GM18870 (cell line): ENCODE data around the gene CEP68.
"Not testable (repeated sequence)": the region's sequence is repeated elsewhere in the genome, so short reads cannot be mapped to it uniquely, and the experiment has no call there.

ENCODE experiments used
- ATAC-seq: cut with Tn5 transposase; IDR thresholded peaks from one replicate; pipeline ENCODE4 v1.9.1; 2021; ENCODE audit warnings: moderate library complexity; ENCODE audit not compliant: unreplicated experiment

Gene CEP68, protein sequence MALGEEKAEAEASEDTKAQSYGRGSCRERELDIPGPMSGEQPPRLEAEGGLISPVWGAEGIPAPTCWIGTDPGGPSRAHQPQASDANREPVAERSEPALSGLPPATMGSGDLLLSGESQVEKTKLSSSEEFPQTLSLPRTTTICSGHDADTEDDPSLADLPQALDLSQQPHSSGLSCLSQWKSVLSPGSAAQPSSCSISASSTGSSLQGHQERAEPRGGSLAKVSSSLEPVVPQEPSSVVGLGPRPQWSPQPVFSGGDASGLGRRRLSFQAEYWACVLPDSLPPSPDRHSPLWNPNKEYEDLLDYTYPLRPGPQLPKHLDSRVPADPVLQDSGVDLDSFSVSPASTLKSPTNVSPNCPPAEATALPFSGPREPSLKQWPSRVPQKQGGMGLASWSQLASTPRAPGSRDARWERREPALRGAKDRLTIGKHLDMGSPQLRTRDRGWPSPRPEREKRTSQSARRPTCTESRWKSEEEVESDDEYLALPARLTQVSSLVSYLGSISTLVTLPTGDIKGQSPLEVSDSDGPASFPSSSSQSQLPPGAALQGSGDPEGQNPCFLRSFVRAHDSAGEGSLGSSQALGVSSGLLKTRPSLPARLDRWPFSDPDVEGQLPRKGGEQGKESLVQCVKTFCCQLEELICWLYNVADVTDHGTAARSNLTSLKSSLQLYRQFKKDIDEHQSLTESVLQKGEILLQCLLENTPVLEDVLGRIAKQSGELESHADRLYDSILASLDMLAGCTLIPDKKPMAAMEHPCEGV

DNA sequence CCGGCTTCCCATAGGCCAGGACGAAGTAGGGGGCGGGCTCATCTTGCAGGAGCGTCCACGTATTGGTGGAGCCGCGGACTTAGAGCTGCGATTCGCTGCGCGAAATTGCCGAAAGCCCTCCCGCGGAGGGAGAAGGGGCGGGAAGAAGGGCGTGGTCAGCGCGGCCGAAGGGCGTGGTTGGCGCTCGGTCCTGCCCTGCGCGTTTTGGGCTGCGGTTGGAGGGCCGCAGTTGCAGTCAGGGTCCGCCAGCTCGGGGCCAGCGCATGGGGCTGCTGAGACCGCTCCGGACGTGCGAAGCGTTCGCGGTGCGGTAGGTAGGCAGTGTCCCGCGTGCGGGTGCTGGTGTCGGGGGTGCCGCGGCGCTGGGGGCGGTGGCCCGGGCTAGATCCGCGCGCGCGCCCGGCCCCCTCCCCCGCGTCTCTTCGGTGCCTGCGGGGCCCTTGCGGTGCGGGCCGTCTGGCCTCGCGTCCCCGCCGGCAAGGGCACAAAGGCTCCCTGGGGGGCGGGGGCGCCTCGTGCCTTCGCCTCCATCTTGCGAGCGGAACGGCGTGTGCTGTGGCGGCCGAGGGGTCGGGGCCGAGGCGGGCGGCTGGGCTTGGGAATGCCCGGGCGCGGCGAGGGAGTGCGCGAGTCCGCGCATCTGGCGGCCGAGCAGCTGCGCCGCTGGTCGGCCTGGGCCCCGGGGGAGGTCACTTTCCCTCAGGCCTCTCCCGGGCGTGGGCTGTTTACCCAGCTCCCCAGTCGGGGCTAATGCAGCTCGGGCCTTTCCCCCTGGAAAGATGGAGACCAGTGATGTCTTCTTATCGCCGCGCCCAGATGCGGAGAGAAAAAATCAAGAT lies at the start of gene CEP68:
Gene CEP68, plus strand, starts transcription at position 202 of the 839 bp plus-strand sequence. CDS start 13,029 bp downstream, outside the sequence.
- ATAC-seq = peak; percentile 74

DNA sequence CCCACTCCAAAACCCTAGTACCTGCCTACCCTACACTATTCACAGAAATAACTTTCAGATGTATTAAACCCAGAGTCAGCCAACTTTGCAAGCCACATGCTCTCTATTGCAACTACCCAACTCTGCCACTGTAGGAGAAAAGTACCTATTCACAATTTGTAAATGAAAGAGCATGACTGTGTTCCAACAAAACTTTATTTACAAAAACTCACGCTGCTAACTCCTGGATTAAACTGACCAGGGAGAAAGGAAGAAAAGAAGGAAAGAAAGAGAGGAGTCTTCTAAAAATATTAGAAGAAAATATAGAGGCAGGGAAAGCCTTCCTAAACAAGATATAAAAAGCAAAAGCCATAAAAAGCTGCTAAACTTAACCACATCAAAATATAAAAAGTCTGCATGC lies 42.4 kb upstream of the CEP68 start:
- no peak for ATAC-seq

DNA sequence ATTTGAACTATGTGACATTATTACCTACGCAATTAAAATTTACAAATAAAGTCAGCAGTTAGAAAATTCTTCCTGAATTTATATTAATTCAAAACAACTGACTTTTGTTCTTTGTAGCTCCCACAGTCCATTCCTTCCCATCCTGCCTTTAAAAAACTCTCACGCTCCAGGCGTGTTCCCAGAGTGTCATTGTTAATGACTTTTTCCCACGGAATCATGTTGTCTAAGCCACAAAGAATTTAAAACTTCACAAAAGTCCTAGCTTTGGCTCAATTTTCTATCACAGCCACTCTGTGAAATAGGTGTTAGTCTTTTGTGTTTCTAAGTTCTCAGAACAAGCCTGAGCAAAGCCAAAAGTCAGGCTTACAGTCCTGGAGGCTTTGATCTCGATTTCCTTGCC lies 40.5 kb upstream of the CEP68 start:
- no peak for ATAC-seq

DNA sequence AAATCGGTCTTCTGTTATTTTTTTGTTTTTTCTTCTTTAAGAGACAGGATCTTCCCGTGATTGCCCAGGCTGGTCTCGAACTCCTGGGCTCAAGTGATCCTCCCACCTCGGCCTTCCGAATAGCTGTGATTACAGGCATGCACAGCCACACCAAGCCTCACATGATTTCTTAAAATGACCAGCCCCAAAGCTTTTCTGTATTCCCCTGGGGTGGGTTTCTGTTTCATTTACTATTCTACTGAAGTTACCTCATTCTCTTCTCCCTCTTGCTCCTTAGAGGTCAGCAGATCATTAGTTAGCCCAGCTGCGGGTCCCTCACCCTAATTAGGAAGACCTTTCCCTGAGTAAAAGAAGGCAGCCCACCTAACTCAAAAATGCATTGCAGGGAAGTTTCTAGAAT lies 39.4 kb upstream of the CEP68 start:
- ATAC-seq = no peak

DNA sequence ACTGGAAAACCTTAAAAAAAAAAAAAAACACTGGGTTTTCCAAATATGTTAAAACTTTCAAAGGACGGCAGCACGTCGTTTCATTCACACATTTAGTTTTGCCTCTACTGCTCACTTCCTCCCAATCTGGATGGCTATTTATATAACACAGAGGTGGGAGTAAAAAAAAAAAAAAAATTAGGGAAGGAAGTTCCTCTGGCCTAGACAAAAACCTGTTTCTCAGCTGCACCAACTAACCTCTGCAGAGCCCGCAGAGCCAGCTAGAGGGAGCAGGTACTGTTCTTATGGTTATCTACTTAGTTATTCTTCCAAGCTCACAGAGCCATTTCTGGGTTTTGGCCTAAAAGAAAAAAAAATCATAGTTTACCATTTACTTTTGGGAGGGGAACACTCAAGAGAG lies 38.9 kb upstream of the CEP68 start:
- no peak for ATAC-seq

DNA sequence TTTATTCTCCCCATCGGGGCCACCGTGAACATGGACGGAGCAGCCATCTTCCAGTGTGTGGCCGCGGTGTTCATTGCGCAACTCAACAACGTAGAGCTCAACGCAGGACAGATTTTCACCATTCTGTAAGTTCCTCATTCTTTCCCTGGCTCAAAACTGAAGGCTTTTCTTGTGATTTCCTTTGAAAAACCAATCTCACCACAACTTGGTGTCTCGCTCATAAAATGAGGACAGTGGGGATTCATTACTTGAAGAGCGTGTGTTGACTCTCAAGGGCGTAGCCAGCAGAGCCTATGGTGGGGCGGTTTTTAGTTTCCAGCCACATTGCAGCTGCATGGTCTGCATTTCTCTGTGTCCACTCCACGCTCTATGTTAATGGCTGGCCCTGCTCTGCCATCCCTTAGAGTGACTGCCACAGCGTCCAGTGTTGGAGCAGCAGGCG lies 38.1 kb upstream of the CEP68 start:
- no peak for ATAC-seq

DNA sequence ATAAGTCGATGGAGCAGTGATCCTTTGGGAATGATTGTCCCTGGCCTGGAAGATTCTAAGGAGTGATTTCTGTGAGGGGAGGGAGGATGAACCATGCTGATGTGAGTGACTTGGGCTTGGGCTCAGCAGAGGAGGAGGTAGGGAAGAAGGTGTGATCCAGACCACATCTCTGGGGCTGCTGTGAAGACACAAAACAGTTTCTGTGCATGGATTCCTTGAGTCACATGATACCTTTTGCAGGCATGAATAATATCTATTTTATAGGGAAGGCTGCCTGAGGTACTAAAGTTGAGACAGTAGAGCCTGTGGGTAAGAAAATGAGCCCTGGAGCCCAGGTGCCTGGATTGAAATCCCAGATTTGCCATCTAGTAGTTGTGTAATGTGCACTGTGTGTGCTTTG lies 37.2 kb upstream of the CEP68 start:
- ATAC-seq = no peak

DNA sequence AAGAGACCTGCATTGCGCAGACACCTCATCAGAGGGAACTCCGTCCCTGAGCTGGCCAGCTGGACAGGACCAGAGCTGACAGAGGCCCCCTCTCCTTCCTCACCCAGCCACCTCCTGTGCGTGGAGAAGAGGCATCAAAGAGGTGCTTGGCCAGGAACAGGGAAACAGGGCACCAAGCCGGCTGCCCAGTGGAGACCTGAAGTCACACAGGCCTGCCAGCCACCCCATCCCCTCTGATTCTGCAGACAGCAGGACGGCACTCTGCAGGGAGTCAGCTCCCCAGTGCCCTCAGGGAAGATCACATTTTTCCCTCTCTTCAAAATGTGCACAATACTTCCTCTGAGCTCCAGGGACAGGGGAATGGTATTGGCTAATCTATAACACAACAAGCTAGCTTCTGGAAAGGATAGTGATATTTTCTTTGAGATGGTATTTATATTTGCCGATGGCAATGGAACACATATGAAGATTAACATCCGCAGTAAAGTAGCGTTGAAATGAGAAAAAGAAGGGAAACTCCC lies 36.5 kb upstream of the CEP68 start:
- no peak for ATAC-seq

DNA sequence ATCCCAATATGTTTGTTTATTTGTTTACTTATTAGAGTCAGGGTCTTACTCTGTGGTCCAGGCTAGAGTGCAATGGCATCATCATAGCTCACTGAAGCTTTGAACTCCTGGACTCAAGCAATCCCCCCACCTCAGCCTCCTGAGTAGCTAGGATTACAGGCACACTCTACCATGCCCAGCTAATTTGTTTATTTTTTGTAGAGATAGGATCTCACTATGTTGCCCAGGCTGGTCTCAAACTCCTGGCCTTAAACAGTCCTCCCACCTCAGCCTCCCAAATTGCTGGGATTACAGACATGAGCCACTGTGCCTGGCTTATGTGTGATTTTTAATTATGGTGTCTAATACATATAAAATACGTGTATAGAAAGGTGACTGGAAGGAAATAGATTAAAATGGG lies 36.0 kb upstream of the CEP68 start:
- ATAC-seq = not testable (repeated sequence)

DNA sequence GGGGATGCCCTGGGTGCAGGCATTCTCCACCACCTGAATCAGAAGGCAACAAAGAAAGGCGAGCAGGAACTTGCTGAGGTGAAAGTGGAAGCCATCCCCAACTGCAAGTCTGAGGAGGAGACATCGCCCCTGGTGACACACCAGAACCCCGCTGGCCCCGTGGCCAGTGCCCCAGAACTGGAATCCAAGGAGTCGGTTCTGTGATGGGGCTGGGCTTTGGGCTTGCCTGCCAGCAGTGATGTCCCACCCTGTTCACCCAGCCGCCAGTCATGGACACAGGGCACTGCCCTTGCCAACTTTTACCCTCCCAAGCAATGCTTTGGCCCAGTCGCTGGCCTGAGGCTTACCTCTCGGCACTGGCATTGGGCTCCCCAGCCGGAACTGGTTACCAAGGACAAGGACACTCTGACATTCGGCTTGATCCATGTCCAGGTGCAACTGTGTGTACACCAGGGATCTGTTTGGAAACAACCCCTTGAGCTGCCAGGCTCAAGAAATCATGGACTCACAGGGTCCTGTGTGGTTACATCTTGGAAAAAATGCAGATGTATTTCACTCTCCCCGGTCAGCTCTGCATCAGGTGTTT lies 35.2 kb upstream of the CEP68 start:
- no peak for ATAC-seq

DNA sequence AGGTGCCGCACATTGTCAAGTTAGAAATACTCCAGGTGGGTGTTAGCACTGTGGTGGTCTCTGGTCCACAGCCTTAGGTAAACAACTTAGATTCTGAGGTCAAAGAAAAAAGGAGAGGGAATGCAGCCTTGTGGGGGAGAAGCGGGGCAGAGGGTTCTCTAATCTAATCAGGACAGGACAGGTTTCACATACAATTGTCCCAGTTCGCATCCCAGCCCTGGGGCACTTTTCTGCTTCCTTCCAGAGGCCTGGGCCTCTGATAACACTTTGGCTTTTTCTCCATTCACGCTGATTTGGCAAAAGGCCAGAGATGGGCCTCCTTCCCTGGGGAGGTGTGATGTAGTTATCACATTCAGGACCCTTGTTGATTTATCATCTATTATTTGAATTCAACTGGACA lies 34.5 kb upstream of the CEP68 start:
- no peak for ATAC-seq

DNA sequence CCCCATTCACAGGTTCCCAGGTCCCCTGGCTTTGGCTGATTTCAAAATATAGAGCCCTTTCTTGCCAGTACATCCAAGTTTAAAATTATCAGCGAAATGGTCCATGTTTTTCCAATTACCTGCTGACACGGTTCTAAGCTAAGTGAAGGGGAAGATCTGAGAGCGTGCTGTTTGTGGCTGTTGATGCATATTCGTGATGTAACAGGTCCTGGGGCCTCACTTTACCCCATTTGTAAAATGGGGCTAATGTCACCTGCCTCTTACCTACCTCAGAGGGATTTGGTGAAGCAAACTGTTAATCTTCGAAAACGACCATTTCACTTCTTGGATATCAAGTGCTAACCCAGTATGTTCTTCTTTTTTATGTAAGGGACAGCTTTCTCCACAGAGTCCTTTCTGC lies 34.0 kb upstream of the CEP68 start:
- no peak for ATAC-seq

DNA sequence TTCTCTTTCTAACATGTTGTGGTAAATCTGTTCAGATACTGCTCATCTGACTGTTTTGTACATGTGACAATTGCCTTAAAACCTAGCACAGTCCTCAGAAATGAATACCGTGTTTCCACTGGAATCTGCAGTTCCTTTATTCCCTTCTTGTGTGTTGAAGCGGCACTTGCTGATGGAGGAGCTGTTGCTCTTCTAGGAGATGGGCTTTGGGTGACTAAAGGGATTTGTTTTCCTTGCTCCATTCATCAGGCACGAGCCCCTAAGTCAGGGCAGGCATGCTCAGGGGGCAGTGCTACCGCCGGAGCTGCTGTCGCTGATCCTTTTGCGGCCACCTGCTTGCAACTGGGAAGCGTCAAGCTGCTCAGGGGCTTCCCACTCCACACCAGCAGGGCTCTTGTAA lies 32.5 kb upstream of the CEP68 start:
- ATAC-seq = no peak

DNA sequence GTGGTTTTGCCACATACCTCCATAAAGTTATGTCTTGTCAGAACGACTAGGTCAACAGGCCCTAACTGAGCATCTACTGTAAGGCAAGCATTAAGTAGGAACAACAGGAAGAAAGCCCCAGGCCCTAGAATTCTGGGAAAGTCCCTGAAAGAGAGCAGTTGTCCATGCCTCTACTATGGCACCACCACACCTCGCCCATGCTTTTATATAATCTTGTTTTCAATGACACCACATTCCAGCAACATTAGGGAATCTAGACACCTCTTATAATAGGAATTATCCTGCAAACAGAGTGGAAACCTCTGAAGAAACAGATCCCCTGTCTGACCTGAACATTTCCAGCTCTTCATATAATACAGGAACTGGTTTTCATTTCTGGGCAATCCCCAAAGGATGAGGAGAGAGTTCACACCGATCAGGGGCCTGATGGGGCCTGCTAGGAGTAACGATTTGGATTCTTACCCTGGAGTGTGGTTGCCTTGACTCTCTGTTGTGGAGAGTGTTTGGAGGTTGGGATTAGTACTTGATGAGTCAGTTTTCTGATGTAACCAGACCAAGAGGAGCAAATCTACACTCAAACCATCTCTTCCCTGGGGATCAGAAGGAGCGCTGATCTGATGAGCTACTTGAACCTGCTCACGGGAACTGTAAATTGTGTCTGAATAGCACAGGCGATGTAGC lies 31.9 kb upstream of the CEP68 start:
- no peak for ATAC-seq

DNA sequence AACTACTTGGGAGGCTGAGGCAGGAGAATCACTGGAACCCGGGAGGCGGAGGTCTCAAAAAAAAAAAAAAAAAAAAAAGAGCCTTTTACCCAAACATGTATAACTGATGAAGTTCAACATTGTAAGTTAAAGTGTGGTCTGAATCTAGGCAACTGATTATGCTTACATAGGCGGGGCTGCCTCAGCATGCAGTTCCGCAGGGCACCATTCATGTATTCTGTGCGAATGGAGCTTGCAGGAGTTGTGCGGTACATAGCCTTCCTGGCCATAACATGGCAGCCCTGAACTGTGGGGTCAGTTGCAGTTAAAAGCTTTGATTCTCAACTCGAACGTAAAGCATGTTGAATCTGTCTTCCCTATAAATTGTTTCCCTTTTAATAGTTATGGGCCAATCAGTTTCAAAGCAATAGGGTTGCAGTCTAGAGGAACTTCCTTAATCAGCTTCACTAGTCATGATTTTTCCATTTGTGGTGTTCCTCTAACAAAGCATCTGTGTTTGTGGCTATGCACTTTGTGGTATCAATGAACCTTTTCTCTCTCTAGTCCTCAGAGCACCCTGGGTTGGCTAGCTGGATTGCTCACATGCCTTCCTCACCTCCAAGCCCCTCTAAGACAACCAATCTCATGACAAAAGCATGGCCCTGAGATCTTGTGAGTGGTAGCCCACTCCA lies 30.6 kb upstream of the CEP68 start:
- no peak for ATAC-seq

DNA sequence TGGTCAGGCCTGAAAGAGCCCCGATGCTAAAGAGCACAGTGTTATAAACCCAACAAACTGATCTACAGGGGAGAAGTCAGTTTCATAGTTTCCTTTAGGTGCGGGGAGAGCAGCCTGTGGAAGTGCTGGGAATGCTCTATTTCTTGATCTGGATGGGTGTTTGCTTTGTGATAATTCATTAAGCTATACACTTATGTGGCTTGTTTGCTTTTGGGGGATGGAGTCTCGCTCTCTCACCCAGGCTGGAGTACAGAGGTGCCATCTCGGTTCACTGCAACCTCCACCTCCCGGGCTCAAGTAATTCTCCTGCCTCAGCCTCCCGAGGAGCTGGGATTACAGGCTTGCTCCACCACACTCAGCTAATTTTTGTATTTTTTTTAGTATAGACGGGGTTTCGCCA lies 30.1 kb upstream of the CEP68 start:
- no peak for ATAC-seq

DNA sequence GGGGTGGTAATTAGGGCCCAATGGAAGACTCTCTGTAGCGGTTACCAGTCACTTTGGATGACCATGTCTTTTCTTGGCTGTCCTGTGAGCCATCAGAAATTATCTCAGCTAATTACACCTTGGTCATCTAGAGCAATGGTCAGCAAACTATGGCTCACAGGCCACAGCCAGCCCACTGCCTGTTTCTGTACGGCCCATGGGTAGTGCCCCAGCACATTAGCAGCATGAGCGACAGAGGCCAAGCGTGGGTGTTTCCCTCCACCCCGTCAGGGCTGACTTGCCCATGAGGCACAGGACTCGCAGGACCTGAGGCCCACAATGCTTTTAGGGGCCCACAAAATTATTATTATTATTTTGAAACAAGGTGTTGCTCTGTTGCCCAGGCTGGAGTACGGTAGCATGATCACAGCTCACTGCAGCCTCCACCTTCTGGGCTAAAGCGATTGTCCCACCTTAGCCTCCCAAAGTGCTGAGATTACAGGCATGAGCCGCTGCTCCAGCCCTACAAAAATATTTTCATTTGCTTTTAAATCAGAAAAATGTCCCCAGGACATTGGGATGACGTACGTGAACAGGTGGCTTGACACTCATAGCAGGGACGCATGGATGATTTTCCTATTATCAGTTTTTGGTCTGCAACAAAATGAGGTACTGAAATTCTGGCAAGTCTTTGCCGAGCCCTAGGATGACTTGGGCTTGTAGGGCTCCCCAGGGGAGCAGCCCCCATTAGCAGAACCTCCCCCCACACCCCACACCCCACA lies 29.3 kb upstream of the CEP68 start:
- no peak for ATAC-seq

DNA sequence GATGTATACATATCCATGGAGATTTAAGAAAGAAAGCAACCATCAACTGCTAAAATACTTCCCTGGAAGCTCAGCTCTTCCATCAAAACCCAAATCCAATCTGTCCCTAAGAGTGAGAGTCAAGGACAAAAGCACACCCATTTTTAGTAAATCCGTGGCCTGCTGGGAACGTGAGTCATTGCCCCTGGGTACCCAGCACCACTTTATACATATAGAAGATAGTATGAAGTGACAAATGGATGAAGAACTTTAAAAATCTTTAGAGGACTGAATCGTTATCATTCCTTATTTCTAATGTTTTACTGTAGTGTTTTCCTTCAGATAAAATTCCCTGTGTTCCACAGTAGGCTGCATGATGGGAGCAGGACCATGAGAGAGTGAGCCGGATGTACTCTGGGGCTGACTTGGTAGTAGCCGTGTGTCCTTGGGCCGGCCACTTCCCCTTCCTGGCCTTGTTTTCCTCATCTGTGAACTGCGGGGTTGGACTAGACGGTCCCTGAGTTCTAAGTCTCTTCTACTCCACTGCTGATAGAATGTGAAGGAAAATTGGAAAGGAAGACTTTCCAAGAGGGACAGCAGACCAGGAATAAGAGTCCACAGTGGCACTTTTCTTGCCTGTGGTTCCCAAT lies 28.5 kb upstream of the CEP68 start:
- no peak for ATAC-seq
